ENCODE measurements around the gene KCNQ1OT1.

GRCh38 chr11:2586087-2586792 is 113.6 kb downstream of the KCNQ1OT1 start:
- no peak for TF ChIP-seq POLR2AphosphoS5 (IDR thresholded peaks at IDR 0.05)
- TF ChIP-seq CTCF (IDR thresholded peaks at IDR 0.05) = no peak
- no peak for TF ChIP-seq POLR2A (IDR thresholded peaks at IDR 0.05)
- no peak for TF ChIP-seq EP300 (IDR thresholded peaks at IDR 0.05)
